ENCODE results near the gene SCFD2.

DNA sequence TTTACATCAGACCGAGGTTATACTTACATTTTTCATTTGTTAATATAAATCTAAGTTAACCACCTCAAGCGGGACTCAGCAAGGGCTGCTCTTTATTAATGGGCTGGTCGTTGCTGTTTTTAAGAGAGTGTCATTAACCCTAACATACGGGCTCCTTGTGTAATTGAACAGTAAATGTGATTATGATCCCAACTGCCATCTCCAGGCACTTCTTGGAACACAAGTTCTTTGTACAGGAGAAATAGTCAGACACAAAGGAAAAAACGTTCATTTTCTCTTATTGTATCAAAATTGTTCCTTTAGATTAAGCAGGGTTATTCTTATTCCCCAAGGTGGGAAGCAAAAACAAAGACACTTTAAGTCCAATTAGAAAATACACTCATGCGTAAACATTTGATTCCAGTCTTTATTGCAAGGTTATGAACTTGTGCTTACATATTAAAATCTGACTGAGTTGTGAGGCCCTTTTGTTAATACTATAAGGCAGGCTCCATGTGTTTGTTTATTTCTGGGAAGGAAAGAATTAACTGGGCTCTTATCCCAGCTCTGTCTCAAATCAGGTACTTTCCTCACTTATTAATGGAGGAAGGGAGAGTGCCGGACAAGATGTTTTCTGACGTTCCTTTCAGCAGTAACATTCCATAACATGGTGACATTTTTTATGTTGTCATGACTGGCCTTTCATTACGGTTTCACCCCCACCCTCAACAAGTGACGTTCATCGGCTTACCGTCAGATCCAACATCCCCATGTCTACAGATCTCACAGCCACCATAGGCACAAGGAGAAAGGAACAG is 407.8 kb downstream of the SCFD2 start:
- TF ChIP-seq CTCF (IDR thresholded peaks at IDR 0.05; ENCODE audit: low read length) (no peak), EZH2 (IDR thresholded peaks at IDR 0.05; ENCODE audit: borderline replicate concordance, low read length) (no peak)
